Fibroblast of the conjunctiva (primary cell): ENCODE data around the gene AK5.
"Not testable (repeated sequence)": the region's sequence is repeated elsewhere in the genome, so short reads cannot be mapped to it uniquely, and the experiment has no call there.

Experiments
- DNase-seq: peaks from one replicate; pipeline ENCODE4 v3.0.0-alpha.2; 2010; ENCODE audit warnings: low read depth

The AK5 gene

GRCh38 chr1:77506771-77507170 is 225.0 kb downstream of the AK5 start:
- DNase-seq, result no peak

GRCh38 chr1:77509051-77509492 is 227.3 kb downstream of the AK5 start:
- DNase-seq, result no peak

- no peak for DNase-seq
Measured at GRCh38 chr1:77509898-77510297, 228.1 kb downstream of the AK5 start.

- DNase-seq, result peak; percentile 71
Measured at GRCh38 chr1:77511440-77511840, 229.6 kb downstream of the AK5 start.

- not testable (repeated sequence) for DNase-seq
Measured at GRCh38 chr1:77512650-77513049, 230.8 kb downstream of the AK5 start.

- peak; percentile 53 for DNase-seq
Measured at GRCh38 chr1:77513839-77514763, 232.3 kb downstream of the AK5 start.

- DNase-seq, result peak; percentile 50
Measured at GRCh38 chr1:77514921-77515776, 233.3 kb downstream of the AK5 start.

GRCh38 chr1:77516106-77516505 is 234.3 kb downstream of the AK5 start:
- no peak for DNase-seq

GRCh38 chr1:77524038-77524437 is 242.2 kb downstream of the AK5 start:
- DNase-seq, result no peak

- DNase-seq, result not testable (repeated sequence)
Measured at GRCh38 chr1:77531149-77531548, 249.3 kb downstream of the AK5 start.

GRCh38 chr1:77531596-77532280 is 249.9 kb downstream of the AK5 start:
- not testable (repeated sequence) for DNase-seq

GRCh38 chr1:77532641-77533040 is 250.8 kb downstream of the AK5 start:
- no peak for DNase-seq

- peak; percentile 79 for DNase-seq
Measured at GRCh38 chr1:77533660-77534305, 252.0 kb downstream of the AK5 start.

GRCh38 chr1:77534456-77534855 is 252.6 kb downstream of the AK5 start:
- no peak for DNase-seq

GRCh38 chr1:77536813-77537212 is 255.0 kb downstream of the AK5 start:
- DNase-seq, result peak; percentile 84

- peak; percentile 85 for DNase-seq
Measured at GRCh38 chr1:77538956-77539518, 257.2 kb downstream of the AK5 start.

GRCh38 chr1:77539519-77540142 is 257.8 kb downstream of the AK5 start:
- peak; percentile 95 for DNase-seq

- no peak for DNase-seq
Measured at GRCh38 chr1:77540501-77541161, 258.8 kb downstream of the AK5 start.

- DNase-seq, result no peak
Measured at GRCh38 chr1:77541162-77541545, 259.3 kb downstream of the AK5 start.

GRCh38 chr1:77542813-77543420 is 261.1 kb downstream of the AK5 start:
- no peak for DNase-seq
